GM06990 (cell line): ENCODE data around the gene MAOB.
"Not testable (repeated sequence)": the region's sequence is repeated elsewhere in the genome, so short reads cannot be mapped to it uniquely, and the experiment has no call there.

Source experiments
- DNase-seq: peaks from one replicate; pipeline ENCODE4 v3.0.0-alpha.2; 2011; ENCODE audit not compliant: insufficient read length; ENCODE audit errors: extremely low read depth
- H3K27me3 ChIP-seq: replicated peaks from 2 replicates; pipeline ENCODE4 v1.6.0; 2011; ENCODE audit warnings: low read length; ENCODE audit not compliant: control insufficient read depth, insufficient read depth
- H3K36me3 ChIP-seq: 2 replicates; pipeline ENCODE4 v1.5.1; 2011; ENCODE audit warnings: low read length; ENCODE audit not compliant: control insufficient read depth, insufficient read depth
- H3K4me3 ChIP-seq: replicated peaks from 2 replicates; pipeline ENCODE4 v1.5.1; 2011; ENCODE audit warnings: low read depth, mild to moderate bottlenecking, control low read depth, low read length
- TF ChIP-seq, protein P1 (sequence below): IDR thresholded peaks from 2 replicates; pipeline ENCODE4 v1.5.1; 2011; ENCODE audit warnings: low read length, control low read depth, mild to moderate bottlenecking, inconsistent platforms; ENCODE audit not compliant: insufficient read depth, poor library complexity, severe bottlenecking

The MAOB gene

DNA sequence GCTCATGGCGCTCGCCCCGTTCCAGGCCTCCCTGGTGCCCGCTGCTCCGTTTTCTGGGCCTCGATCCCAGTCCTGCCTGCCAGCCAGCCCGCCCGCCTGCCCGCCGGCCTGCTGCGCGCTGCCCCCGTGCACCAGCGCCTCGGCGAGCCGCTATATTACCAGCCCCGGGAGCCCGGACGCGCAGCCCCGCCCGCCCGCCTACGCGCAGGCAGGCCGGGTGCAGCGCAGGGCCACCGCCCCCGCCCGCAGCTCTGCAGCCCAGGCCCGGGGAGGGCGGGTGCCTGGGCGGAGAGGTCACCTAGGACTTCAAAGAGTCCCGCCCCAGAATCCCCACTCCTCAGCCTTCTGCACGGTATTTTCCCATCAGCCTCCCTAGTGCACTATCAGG, at the start of gene MAOB:
MAOB (minus strand) TSS at position 157 of the 388 bp plus-strand sequence; CDS start at position 6, 151 bp downstream.
- TF ChIP-seq, protein P1, sequence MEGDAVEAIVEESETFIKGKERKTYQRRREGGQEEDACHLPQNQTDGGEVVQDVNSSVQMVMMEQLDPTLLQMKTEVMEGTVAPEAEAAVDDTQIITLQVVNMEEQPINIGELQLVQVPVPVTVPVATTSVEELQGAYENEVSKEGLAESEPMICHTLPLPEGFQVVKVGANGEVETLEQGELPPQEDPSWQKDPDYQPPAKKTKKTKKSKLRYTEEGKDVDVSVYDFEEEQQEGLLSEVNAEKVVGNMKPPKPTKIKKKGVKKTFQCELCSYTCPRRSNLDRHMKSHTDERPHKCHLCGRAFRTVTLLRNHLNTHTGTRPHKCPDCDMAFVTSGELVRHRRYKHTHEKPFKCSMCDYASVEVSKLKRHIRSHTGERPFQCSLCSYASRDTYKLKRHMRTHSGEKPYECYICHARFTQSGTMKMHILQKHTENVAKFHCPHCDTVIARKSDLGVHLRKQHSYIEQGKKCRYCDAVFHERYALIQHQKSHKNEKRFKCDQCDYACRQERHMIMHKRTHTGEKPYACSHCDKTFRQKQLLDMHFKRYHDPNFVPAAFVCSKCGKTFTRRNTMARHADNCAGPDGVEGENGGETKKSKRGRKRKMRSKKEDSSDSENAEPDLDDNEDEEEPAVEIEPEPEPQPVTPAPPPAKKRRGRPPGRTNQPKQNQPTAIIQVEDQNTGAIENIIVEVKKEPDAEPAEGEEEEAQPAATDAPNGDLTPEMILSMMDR = no peak
- Histone ChIP-seq H3K27me3 (no peaks in the 10 kb centered on the region; the same call in 1 of the 2 replicates), H3K4me3 (no peak within 1 kb of the TSS), H3K36me3 (no peaks in the 10 kb centered on the region)
- DNase-seq = no peak

DNA sequence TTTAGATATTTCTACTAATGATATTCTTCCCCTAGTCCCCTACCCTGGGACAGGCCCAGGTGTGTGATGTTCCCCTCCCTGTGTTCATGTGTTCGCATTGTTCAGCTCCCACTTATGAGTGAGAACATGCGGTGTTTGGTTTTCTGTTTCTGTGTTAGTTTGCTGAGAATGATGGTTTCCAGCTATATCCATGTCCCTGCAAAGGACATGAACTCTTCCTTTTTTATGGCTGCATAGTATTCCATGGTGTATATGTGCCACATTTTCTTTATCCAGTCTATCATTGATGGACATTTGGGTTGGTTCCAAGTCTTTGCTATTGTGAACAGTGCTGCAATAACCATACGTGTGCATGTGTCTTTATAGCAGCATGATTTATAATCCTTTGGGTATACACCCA, 39.8 kb upstream of the MAOB start:
- H3K36me3 ChIP-seq, H3K27me3 ChIP-seq, H3K4me3 ChIP-seq, DNase-seq: not testable (repeated sequence)

DNA sequence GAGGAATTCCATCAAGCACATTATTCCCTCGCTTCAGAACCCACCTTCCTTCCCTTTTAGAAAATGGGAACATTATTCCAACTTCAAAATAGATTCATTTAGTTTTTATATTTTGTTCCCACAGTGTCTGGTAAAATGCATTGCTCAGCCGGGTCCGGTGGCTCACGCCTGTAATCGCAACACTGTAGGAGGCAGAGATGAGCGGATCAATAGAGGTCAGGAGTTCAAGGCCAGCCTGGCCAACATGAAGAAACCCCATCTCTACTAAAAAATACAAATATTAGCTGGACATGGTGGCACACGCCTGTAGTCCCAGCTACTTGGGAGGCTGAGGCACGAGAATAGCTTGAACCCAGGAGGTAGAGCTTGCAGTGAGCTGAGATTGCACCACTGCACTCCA, 28.5 kb upstream of the MAOB start:
- not testable (repeated sequence) for H3K4me3 ChIP-seq, DNase-seq, H3K36me3 ChIP-seq, H3K27me3 ChIP-seq

DNA sequence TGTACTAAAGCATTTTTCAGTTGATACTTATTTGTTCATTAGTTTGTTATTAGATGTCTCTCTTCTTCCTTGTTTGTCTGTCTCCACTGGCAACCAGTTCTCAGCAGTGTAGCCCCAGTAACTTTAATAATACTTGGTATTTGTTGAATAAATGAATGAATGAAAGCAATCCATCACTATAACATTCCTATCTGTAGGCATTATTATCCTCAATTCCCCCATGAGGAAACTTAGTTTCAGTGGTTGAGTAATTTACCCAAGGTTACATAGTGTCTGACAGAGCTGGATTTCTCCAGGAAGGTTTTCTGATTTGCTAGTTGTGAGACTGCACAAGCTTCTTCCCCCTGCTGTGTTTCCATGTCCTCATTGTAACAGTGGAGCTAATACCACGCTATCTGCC, 27.8 kb upstream of the MAOB start:
- H3K36me3 ChIP-seq = no peaks in the 10 kb centered on the region
- DNase-seq = no peak
- H3K4me3 ChIP-seq = no peak overlapping the region
- TF ChIP-seq, protein P1 = no peak
- H3K27me3 ChIP-seq = no peaks in the 10 kb centered on the region

DNA sequence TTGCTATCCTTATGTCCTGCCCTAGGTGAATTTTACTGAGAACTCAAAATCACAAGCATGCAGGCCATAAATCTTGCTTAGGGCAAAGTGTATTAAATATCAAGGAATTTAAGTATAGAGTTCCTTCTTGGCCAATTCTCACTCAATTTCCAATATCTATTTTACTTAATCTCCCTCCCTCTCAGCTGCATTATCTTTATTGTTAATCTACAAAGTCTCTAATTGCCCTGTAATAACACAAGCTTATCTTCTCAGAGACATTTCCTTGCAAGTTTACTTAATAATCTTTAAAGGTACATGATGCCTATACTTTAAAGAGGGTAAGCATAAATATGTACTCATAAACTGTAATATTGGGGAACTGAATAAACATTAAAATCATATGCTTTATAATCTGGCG, 26.9 kb upstream of the MAOB start:
- TF ChIP-seq, protein P1 = no peak
- no peak for DNase-seq
- Histone ChIP-seq H3K27me3 (no peaks in the 10 kb centered on the region), H3K36me3 (no peaks in the 10 kb centered on the region), H3K4me3 (no peak overlapping the region)

DNA sequence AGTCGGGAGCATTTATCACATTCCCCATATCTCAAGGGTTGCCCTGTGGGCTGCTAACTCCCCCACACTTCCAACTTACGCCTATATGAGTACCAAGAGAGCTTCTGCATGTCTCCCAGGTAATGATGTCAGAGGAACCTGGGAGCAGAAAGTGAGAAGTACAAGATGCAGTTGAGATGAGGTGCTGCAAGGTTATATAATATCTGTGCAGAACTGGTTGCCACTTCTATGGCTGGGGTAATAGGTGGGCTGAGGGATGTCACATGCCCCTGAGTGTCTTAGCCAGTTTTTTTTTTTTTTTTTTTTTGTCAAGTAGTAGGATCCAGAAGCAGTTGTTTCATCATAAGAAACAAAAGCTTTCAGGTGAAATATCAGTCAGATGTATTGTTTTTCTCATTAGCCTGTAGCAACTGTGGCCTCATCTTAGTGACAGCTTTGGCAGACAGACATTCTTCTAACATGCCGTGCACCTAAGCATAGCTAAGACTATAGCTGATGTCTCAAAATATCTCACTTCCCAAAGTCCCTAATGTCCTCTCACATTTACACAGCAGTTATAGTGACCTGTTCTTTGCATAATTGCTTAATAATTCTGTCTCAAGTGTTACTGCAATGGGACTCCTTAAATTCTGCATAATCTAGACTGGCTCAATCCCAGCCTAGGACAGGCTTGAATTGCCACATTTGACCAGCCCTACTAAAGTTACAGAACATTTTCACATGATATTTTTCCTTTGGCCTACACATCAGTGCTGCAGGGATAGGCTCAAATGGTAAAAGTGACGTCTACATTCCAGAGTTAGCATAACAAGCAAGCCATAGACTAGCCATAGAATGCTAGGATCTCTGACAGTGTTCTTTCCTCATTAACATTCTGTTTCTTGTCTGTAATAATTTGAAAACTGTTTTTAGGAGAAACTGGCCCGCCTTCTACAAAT, 17.9 kb upstream of the MAOB start:
- Histone ChIP-seq H3K36me3 (no peaks in the 10 kb centered on the region), H3K27me3 (no peaks in the 10 kb centered on the region), H3K4me3 (no peak overlapping the region)
- TF ChIP-seq, protein P1 = no peak
- DNase-seq = no peak
